ENCODE measurements around the gene SPATA1. TPM values are rescaled to one million over a fixed set of nuclear protein-coding genes. Genes with fewer than 3 reads are reported as not detected.

The SPATA1 gene
- total RNA-seq, result 0.45 and 1.0 TPM in 2 replicates

GRCh38 chr1:84506002-84506728, at the start of gene SPATA1, which contains the start of gene GNG5:
Gene SPATA1, plus strand, starts transcription at chr1:84506386. Its CDS starts 9,974 bp downstream, at chr1:84516360.
Gene GNG5, minus strand, starts transcription at chr1:84506581. Its CDS starts 490 bp downstream, at chr1:84506091.

GRCh38 chr1:84478876-84479868, 27.0 kb upstream of the SPATA1 start, which contains the start of gene RPF1:
Gene RPF1, plus strand, starts transcription at chr1:84479266. Its CDS starts 16 bp downstream, at chr1:84479282.

GRCh38 chr1:84573967-84574842, 68.0 kb downstream of the SPATA1 start, which contains the start of gene CTBS:
Gene CTBS, minus strand, starts transcription at chr1:84574440. Its CDS starts 25 bp downstream, at chr1:84574415.

Other genes starting within 250 kb of the SPATA1 start
- 1.7 TPM in 2 replicates for gene SAMD13, start 204.7 kb upstream of the SPATA1 start, total RNA-seq
- not detected in 2 replicates for gene DNASE2B, start 107.9 kb upstream of the SPATA1 start, total RNA-seq
- gene RPF1, start 27.1 kb upstream of the SPATA1 start, total RNA-seq, result 31.7 and 31.8 TPM in 2 replicates
- 12.0 and 16.1 TPM in 2 replicates for gene GNG5, start 195 bp downstream of the SPATA1 start, total RNA-seq
- 3.0 and 5.2 TPM in 2 replicates for gene CTBS, start 68.1 kb downstream of the SPATA1 start, total RNA-seq
- gene SSX2IP, start 184.1 kb downstream of the SPATA1 start, total RNA-seq, result 4.0 and 6.8 TPM in 2 replicates

Measured in endothelial cell of coronary artery (primary cell).